GM18868 (cell line): ENCODE results near the gene HSD17B13.

Source experiments
- ATAC-seq: cut with Tn5 transposase; IDR thresholded peaks from one replicate; pipeline ENCODE4 v1.9.1; 2021; ENCODE audit warnings: mild to moderate bottlenecking, moderate library complexity; ENCODE audit not compliant: unreplicated experiment

Gene HSD17B13

DNA sequence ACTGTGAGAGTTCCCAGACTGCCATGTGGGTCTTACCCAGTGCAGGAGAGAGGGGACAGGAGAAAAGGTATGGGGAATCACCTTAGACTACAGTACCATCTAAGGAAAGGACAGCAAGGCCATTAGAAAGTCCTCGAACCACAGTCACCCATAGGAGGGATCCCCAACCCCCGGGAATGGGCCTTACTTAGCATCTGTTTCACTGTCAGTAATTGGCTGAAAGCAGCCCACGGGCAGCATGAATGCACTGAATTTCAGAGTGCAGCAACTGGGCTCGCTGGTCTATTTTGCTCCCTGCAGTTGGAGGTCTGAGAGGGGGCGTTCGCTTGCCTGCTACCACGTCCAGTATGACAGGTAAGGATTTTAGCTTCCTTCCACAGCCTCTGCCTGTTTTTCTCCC lies 51.9 kb downstream of the HSD17B13 start:
- ATAC-seq: no peak

DNA sequence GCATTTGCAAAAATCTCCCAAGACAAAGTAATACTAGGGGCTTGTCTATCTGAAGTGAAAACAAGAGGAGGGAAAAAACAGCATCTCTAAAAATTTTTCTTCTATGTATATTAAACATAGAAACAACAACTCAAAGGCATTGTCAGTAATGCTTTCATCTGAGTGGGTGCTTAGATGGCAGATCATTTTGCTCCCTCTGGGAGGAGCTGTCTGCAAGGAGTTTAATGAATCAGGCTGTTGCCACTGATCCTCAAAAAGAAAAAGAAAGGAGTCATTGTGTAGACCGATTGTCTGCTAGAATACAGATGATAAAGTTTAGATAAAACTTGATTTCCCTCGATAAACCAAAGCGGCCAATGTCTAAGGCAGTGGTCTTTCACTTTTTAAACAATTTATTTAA lies 52.5 kb downstream of the HSD17B13 start:
- no peak for ATAC-seq

DNA sequence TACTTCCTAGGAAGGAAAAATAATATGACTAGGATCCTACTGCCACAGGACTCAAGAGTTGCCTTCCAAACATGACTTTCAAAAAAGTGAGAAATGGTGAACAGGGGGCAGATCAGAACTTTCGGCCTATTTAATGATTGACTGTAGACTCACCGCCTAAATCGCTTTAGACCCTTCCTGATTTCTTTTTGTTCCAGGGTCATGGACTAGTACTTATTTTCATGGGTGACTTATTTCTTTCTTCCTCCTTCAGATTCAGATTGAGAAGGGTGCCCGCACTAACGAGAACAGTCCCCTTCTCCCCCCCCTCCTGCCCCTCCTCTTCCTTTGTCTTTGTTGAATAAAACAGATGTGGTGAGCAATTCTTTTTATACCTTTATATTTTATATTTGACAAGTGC lies 54.3 kb downstream of the HSD17B13 start:
- ATAC-seq: no peak

DNA sequence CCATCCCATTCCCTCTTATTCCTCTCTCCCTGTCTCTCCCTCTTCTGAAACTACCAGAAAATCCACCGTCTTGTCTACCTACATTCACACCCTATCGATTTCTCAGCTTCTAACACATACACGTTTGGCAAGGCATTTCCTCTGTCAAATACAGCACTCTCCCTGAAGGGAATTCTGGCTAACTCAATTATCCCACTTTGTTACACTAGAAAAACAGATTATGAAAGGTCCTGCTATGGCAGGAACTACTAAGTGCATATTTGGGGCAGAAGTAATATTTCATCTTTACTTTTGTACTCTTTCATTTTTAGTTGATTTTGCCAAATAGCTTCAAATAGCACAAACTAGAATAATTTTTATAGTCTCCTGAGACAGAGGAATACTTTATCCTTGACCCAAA lies 55.7 kb downstream of the HSD17B13 start:
- ATAC-seq: no peak

DNA sequence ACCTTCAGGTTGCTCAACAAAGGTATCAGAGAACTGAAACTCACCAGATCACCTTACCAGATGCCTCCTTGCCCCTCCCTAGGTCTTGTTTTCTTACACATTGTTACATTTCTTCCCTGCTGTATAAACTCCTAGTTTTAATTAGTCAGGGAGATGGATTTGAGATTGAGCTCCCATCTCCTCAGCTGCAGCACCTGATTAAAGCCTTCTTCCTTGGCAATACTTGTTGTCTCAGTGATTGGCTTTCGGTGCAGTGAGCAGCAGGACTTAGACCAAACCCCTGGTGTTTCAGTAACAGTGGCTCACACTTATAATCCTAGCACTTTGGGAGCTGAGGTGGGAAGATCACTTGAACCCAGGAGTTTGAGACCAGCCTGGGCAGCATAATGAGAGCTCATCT lies 59.8 kb downstream of the HSD17B13 start:
- ATAC-seq: no peak

DNA sequence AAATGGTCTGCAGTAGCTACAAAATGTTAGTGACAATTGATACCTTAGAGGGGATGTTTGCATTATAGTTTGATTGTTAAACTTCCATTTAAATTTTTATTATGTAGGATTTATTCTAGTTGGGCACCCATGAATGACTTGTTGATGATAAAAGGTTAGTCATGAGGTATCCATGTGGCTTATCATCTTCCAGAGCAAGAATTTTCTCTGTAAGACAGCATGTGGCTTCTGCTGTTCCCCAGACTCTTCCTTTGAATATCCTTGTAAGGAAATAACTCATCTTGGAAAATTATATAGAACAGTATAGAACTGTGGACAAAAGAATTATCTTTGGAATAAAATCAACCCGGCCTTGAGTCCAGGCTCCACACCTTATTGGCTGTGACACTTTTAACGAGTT lies 62.2 kb downstream of the HSD17B13 start:
- no peak for ATAC-seq

DNA sequence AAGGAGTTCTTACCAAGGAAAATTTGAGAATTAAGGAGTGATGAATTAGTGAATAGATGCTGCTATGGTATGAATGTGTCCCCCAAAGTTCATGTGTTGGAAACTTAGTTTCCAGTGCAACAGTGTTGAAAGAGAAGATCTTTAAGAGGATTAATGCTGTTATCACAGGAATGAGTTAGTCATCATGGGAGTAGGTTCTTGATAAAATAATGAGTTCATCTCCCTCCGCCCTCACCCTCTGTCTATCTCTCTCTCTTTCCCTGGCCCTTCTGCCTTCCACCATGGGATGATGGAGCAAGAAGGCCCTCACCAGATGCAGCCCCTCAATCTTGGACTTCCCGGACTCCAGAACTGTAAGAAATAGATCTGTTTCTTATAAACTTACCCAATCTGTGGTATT lies 64.0 kb downstream of the HSD17B13 start:
- no peak for ATAC-seq

DNA sequence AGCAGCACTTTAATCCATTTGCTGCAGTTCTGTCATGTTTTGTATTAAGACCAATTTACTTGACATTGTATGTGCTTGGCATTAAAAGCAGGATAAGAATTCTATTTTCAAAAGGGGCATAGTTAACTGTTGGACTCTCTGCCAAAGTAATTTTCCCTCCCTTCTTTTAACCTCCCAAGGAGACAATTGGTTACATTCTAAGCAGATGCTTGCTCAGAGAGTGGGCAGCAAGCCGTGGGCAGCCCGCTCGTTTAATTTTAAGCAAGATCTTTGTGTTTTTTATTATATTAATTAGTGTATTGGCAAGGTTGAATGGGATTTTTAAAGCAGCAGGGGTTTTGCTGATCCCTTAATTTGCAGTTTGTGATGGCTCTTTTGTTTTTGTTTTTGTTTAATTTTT lies 65.2 kb downstream of the HSD17B13 start:
- no peak for ATAC-seq

DNA sequence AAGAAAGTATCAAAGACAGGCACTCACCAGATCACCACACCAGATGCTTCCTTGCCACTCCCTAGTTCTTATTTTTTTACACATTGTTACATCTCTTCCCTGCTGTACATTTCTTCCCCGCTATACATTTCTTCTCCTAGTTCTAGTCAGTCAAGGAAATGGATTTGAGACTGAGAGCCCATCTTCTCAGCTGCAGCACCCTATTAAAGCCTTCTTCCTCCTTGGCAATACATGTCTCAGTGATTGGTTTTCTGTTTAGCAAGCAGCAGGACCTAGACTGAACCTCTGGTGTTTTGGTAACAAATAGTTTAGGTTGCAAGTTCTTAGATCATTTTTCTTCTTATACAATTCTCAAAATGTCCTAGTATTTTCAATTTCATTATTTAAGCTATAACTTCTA lies 66.9 kb downstream of the HSD17B13 start:
- ATAC-seq: no peak
